ENCODE measurements around the gene GTF2H2C. TPM values are rescaled to one million over a fixed set of nuclear protein-coding genes. Genes with fewer than 3 reads are reported as not detected.
"Not testable (repeated sequence)": the region's sequence is repeated elsewhere in the genome, so short reads cannot be mapped to it uniquely, and the experiment has no call there.

Gene GTF2H2C
- total and polyA plus RNA-seq, 7 experiments from 2014 or later: 17.3 to 52.2 (median 30.8) TPM

DNA sequence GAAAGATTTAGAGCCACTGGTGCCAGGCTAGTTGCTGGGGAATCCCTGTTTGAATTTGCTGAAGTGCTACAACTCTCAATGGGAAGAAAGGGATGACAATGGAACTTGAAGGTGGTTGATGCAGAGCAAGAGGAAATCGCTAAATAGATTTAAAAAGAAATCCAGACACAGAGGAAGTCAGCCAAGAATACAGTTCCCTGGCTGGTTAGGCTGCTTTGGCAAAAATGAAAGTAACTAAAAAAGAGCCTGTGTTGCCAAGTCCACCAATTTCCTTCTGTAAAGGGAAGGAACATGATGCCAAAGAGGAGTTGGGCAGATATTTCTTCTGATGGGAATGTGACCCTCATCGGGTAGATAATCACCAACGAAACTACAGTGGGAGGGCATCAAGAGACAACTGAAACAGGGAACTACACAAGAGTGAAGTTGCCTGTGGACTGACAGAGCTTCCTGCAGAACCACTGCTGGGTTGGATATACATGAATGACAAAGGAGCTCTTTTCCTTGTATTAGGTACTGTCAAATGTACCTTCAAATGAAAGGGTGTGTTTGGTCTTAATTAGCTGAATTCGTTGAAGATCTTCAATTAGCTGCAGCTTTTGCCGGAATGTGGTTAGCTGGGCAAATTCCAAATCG is 49.0 kb downstream of the GTF2H2C start:
- H3K36me3 Mint-ChIP-seq; DNase-seq; CTCF ChIA-PET; H3K27me3 ChIP-seq (ENCODE audit: control insufficient read depth in 2 of 2, insufficient read depth in 2 of 2, low read length in 2 of 2); H3K9me3 Mint-ChIP-seq; H3K9me3 ChIP-seq (ENCODE audit: control insufficient read depth in 2 of 3, low read length in 3 of 3); H3K4me1 ChIP-seq (ENCODE audit: control insufficient read depth in 2 of 2, insufficient read depth in 2 of 2, low read length in 2 of 2); H3K4me3 ChIP-seq (ENCODE audit: low read length); H3K27ac Mint-ChIP-seq; H3K27ac ChIP-seq (ENCODE audit: low read depth, low read length); H3K36me3 ChIP-seq (ENCODE audit: control insufficient read depth in 2 of 3, insufficient read depth in 3 of 3, low read length in 3 of 3); POLR2A ChIA-PET; H3K4me1 Mint-ChIP-seq; H3K27me3 Mint-ChIP-seq; intact Hi-C loops (cut with micrococcal nuclease); H3K4me3 Mint-ChIP-seq: not testable (repeated sequence)
- ATAC-seq: peak; percentile 51

GRCh38 chr5:69614843-69615242 is 54.9 kb downstream of the GTF2H2C start:
- ATAC-seq: peak; percentile 37

DNA sequence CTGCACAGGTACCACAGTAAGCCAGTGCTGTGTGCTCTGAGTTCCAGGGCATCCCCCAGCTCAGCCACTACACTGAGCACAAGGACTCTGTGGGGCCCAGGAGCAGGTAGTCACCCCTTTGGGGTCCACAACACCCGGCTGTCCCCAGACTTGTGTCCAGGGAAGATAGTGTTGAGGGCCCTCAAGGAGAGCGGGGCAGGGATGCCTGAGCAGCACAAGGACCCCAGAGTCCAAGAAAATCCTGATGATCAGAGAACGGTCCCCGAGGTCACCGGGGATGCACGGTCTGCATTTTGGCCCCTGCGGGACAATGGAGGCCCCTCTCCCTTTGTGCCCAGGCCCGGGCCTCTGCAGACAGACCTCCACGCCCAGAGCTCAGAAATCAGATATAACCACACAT is 71.9 kb downstream of the GTF2H2C start:
- H3K4me3 Mint-ChIP-seq; H3K27ac Mint-ChIP-seq; H3K36me3 Mint-ChIP-seq; POLR2A ChIA-PET; H3K36me3 ChIP-seq (ENCODE audit: control insufficient read depth in 2 of 3, insufficient read depth in 3 of 3, low read length in 3 of 3); H3K4me3 ChIP-seq (ENCODE audit: low read length); H3K4me1 Mint-ChIP-seq; H3K27me3 ChIP-seq (ENCODE audit: control insufficient read depth in 2 of 2, insufficient read depth in 2 of 2, low read length in 2 of 2); H3K27ac ChIP-seq (ENCODE audit: low read depth, low read length); H3K4me1 ChIP-seq (ENCODE audit: control insufficient read depth in 2 of 2, insufficient read depth in 2 of 2, low read length in 2 of 2); CTCF ChIA-PET; ATAC-seq; H3K9me3 ChIP-seq (ENCODE audit: control insufficient read depth in 2 of 3, low read length in 3 of 3); H3K27me3 Mint-ChIP-seq; H3K9me3 Mint-ChIP-seq; intact Hi-C loops (cut with micrococcal nuclease): not testable (repeated sequence)
- DNase-seq: peak in 1 of 9 donors; percentile 4

More at GRCh38 chr5:69614843-69615242, 54.9 kb downstream of the GTF2H2C start:
- H3K27ac ChIP-seq (ENCODE audit: low read depth, low read length); POLR2A ChIA-PET; H3K4me3 Mint-ChIP-seq; H3K4me1 ChIP-seq (ENCODE audit: control insufficient read depth in 2 of 2, insufficient read depth in 2 of 2, low read length in 2 of 2); H3K4me3 ChIP-seq (ENCODE audit: low read length); DNase-seq; H3K27me3 ChIP-seq (ENCODE audit: control insufficient read depth in 2 of 2, insufficient read depth in 2 of 2, low read length in 2 of 2); H3K27me3 Mint-ChIP-seq; H3K4me1 Mint-ChIP-seq; H3K36me3 ChIP-seq (ENCODE audit: control insufficient read depth in 2 of 3, insufficient read depth in 3 of 3, low read length in 3 of 3); H3K9me3 ChIP-seq (ENCODE audit: control insufficient read depth in 2 of 3, low read length in 3 of 3); intact Hi-C loops (cut with micrococcal nuclease); H3K9me3 Mint-ChIP-seq; H3K36me3 Mint-ChIP-seq; CTCF ChIA-PET; H3K27ac Mint-ChIP-seq: not testable (repeated sequence)

Other genes starting within 250 kb of the GTF2H2C start
- 10 to 100 TPM in 3 of 5 experiments, 1 to 10 TPM in 2; 5.4 to 11.8 (median 10.4) TPM for gene CCDC125, start 227.4 kb upstream of the GTF2H2C start, total RNA-seq
- 1 to 10 TPM; 5.0 TPM for gene CCDC125, start 227.4 kb upstream of the GTF2H2C start, polyA plus RNA-seq
- gene AK6, start 190.7 kb upstream of the GTF2H2C start, total RNA-seq: 10 to 100 TPM; 12.4 to 30.2 (median 24.0) TPM
- gene AK6, start 190.7 kb upstream of the GTF2H2C start, polyA plus RNA-seq: 10 to 100 TPM; 73.9 to 76.6 TPM
- 10 to 100 TPM; 48.5 to 54.1 (median 50.4) TPM for gene TAF9, start 190.7 kb upstream of the GTF2H2C start, total RNA-seq
- gene TAF9, start 190.7 kb upstream of the GTF2H2C start, polyA plus RNA-seq: 100 to 1,000 TPM; 116 to 135 TPM
- 10 to 100 TPM; 19.7 to 32.0 (median 26.3) TPM for gene RAD17, start 190.4 kb upstream of the GTF2H2C start, total RNA-seq
- 10 to 100 TPM; 23.8 to 23.9 TPM for gene RAD17, start 190.4 kb upstream of the GTF2H2C start, polyA plus RNA-seq
- under 1 TPM in 3 of 5 experiments, not detected in 2; 0.45 to 0.94 (median 0.84) TPM for gene MARVELD2, start 145.1 kb upstream of the GTF2H2C start, total RNA-seq
- 1 to 10 TPM in 1 of 2 donors, under 1 TPM in 1; 0.37 to 1.1 TPM for gene MARVELD2, start 145.1 kb upstream of the GTF2H2C start, polyA plus RNA-seq
- 1 to 10 TPM in 4 of 5 experiments, under 1 TPM in 1; 0.44 to 8.5 (median 6.2) TPM for gene OCLN, start 67.4 kb upstream of the GTF2H2C start, total RNA-seq
- under 1 TPM; 0.07 to 0.12 TPM for gene OCLN, start 67.4 kb upstream of the GTF2H2C start, polyA plus RNA-seq

Measured in naive thymus-derived CD4-positive, alpha-beta T cell (primary cell).